Aorta (tissue), 5 donors: Measurements from ENCODE around the gene PRKCB. TPM values are rescaled to one million over a fixed set of nuclear protein-coding genes. Genes with fewer than 3 reads are reported as not detected.

Experiments used
- ATAC-seq: fragments of 200-7000 bp; cut with Tn5 transposase; one replicate; pipeline ENCODE4 v1.9.1; 2022; ENCODE audit warnings: moderate library complexity; ENCODE audit not compliant: low FRiP score
- DNase-seq, 2 donors: peaks; one replicate each; pipeline ENCODE4 v3.0.0-alpha.2; 2020
- H3K27ac ChIP-seq, 2 donors: one replicate each; pipeline ENCODE4 v1.5.1; 2013; ENCODE audit warnings: low read length in 2 of 2, mild to moderate bottlenecking in 2 of 2, moderate library complexity in 2 of 2, control low read depth in 1 of 2, inconsistent platforms in 1 of 2, low read depth in 1 of 2
- H3K27me3 ChIP-seq, 2 donors: one replicate each; pipeline ENCODE4 v1.6.1; 2013; ENCODE audit warnings: control low read depth in 1 of 2, low read length in 1 of 2, mild to moderate bottlenecking in 1 of 2, moderate library complexity in 1 of 2; ENCODE audit not compliant: insufficient read depth in 2 of 2, control insufficient read depth in 1 of 2
- H3K36me3 ChIP-seq, 2 donors: one replicate each; pipeline ENCODE4 v1.6.1; 2013; ENCODE audit warnings: control low read depth in 1 of 2, low read length in 1 of 2, mild to moderate bottlenecking in 1 of 2; ENCODE audit not compliant: insufficient read depth in 2 of 2, control insufficient read depth in 1 of 2
- H3K4me1 ChIP-seq, 2 donors: one replicate each; pipeline ENCODE4 v1.6.1; 2013; ENCODE audit warnings: low read length in 2 of 2, control low read depth in 1 of 2, mild to moderate bottlenecking in 1 of 2, moderate library complexity in 1 of 2; ENCODE audit not compliant: insufficient read depth in 2 of 2, control insufficient read depth in 1 of 2
- H3K4me3 ChIP-seq, 2 donors: one replicate each; pipeline ENCODE4 v1.5.1; 2013; ENCODE audit warnings: low read length in 2 of 2, control low read depth in 1 of 2, mild to moderate bottlenecking in 1 of 2
- H3K9me3 ChIP-seq: one replicate; pipeline ENCODE4 v1.6.1; 2013; ENCODE audit warnings: mild to moderate bottlenecking, low read length; ENCODE audit not compliant: control insufficient read depth
- WGBS, 2 donors: extraction: QIAGEN DNeasy Blood & Tissue Kit; methylation state at CpG; one replicate each; pipeline ENCODE4 v1.1.7; 2013; 5-methylcytosine and 5-hydroxymethylcytosine counted together
- intact Hi-C, 2 donors: fragments of 100-400 bp; cut with DNase I; formaldehyde crosslinking; loops; one replicate each; pipeline versions ENCODE4 v1.14.2 to v1.15.0; 2022
- polyA plus RNA-seq, 2 donors: library from polyadenylated mRNA; stranded (reverse); fragments of 200-250 nt; gene quantifications; one replicate each; pipeline ENCODE4 v1.2.3, GENCODE V29; 2013
- total RNA-seq, 2 donors: library from RNA; stranded (reverse); fragmentation: NEBNext Ultra II Directional; extraction: Animal tissue kit (Norgen Biotek cat#: 25700); gene quantifications; one replicate each; pipeline ENCODE4 v1.2.1, GENCODE V29; 2021
- donor health status: healthy with polysubstance abuse.
- donor health status: Bipolar disorder and iron deficiency.
- donor health status: DM: no; HTN: no; CAD: no.
- donor health status: DM: no; HTN: no; CAD: no.
- donor health status: DM: yes; HTN: yes; CAD: no.

PRKCB gene
- total and polyA plus RNA-seq, 4 donors = 0.28 to 16.7 (median 5.4) TPM

DNA sequence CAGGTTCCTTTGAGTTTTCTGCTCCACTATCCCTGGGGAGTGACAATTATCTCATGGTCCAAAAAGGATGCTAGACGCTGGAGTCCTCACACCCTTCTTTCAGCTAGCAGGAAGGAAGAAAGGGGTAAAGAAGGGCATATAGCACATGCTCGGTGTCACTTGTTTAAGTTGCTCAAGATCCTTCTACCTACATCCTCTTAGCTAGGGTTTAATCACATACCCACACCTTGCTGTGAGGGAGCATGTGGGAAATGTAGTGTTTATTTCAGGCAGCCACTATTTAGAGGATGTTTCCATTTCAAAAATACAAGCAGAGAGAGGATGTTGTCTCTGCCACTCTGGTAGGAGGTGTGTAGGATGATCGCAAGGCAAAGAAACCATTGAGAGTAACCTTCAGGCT is 4.5 kb downstream of the PRKCB start:
- intact Hi-C loops = no loop called here
- WGBS, 2 donors = 74% methylated on average over 3 of the region's 3 CpGs
- ATAC-seq = no peak

GRCh38 chr16:23842137-23842600 is 6.4 kb downstream of the PRKCB start:
- no peaks in the 10 kb centered on the region for H3K4me1 ChIP-seq
- no peak for DNase-seq
- WGBS, 2 donors = 85 to 88% methylated on average over 3 of the region's 3 CpGs
- no peak for ATAC-seq
- intact Hi-C loops = no loop called here
- H3K9me3 ChIP-seq = no peaks in the 10 kb centered on the region
- no peak overlapping the region for H3K27ac ChIP-seq
- H3K36me3 ChIP-seq = no peaks in the 10 kb centered on the region
- H3K4me3 ChIP-seq = no peak overlapping the region
- H3K27me3 ChIP-seq = no peaks in the 10 kb centered on the region

More for the DNA sequence above, 4.5 kb downstream of the PRKCB start:
- DNase-seq = no peak
- H3K4me3 ChIP-seq = no peak overlapping the region
- H3K4me1 ChIP-seq = no peaks in the 10 kb centered on the region
- H3K27me3 ChIP-seq = no peaks in the 10 kb centered on the region
- H3K27ac ChIP-seq = no peak overlapping the region
- no peaks in the 10 kb centered on the region for H3K9me3 ChIP-seq
- no peaks in the 10 kb centered on the region for H3K36me3 ChIP-seq

DNA sequence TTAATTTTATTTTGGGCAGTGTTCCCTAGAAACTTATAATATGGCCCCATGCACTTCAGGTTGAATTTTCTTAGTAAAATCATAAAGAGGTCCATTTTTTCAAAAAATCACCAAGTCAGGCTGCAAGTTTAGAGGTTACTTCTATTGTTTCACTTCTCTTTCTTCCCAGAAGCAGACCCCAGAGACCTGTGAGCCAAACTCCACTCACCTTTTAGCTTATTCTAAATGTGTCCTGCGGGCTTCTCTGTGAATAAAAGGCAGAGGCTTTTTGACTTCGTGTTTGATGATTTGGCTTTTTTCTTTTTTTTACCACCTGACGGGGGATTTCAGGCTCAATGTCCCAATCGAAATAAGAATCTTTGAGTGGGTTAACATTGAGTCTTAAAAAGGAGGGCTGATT is 7.4 kb downstream of the PRKCB start:
- Histone ChIP-seq H3K4me1 (no peaks in the 10 kb centered on the region), H3K36me3 (no peaks in the 10 kb centered on the region), H3K9me3 (no peaks in the 10 kb centered on the region), H3K27me3 (no peaks in the 10 kb centered on the region), H3K4me3 (no peak overlapping the region), H3K27ac (no peak overlapping the region)
- 60 to 68% methylated on average over 4 of the region's 4 CpGs for WGBS, 2 donors
- no peak for ATAC-seq
- no peak for DNase-seq
- intact Hi-C loops = no loop called here

- H3K4me1 ChIP-seq = no peaks in the 10 kb centered on the region
- no peaks in the 10 kb centered on the region for H3K36me3 ChIP-seq
- H3K4me3 ChIP-seq = no peak overlapping the region
- ATAC-seq (no peak), DNase-seq (no peak)
- intact Hi-C loops = no loop called here
- no peaks in the 10 kb centered on the region for H3K9me3 ChIP-seq
- WGBS, 2 donors = 41 to 53% methylated on average over 3 of the region's 3 CpGs
- no peak overlapping the region for H3K27ac ChIP-seq
- no peaks in the 10 kb centered on the region for H3K27me3 ChIP-seq
These were observed 11.5 kb downstream of the PRKCB start for GRCh38 chr16:23847251-23847650.

DNA sequence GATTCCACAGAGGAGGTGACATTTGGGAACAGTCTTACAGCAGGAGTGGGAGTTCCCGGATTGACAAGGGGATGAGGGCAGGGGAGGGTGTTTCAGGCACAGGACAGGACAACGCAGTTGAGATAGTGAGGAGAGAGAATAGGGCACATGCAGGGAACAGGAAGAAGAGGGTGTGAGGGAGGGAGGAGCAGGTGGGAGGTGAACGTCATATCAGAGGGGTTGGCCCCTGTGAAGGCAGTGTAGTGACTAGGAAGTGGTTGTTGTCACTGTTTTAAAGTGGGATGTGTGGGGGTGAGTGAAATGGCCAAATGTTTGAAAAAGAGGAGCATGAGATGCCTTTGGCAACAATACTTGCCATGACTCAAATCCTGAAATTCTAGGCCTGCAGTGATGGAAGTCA is 12.2 kb downstream of the PRKCB start:
- ATAC-seq (no peak), DNase-seq (no peak)
- no peaks in the 10 kb centered on the region for H3K27me3 ChIP-seq
- H3K4me1 ChIP-seq = no peaks in the 10 kb centered on the region
- H3K9me3 ChIP-seq = no peaks in the 10 kb centered on the region
- no peak overlapping the region for H3K27ac ChIP-seq
- H3K4me3 ChIP-seq = no peak overlapping the region
- 62 to 65% methylated on average over 3 of the region's 3 CpGs for WGBS, 2 donors
- H3K36me3 ChIP-seq = no peaks in the 10 kb centered on the region
- intact Hi-C loops = no loop called here

DNA sequence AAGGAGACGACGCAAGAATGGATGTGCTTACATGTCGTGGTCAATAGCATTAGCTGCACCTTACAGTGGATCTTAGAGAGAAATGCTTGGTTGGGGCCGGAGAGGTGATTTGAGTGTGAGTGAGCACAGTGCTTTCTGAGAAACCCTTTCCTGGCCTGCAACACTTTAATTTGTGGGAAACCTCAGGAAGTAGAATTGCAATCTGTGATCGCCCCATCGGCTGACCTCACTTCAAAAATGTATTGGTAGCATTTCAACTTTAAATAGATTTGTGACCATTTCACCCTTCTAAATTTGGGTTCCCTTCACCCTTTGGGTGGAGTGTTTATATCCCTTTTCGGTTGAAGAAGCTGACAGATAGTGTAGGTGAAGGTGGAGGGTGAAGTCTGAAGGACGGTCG is 13.2 kb downstream of the PRKCB start:
- 68 to 75% methylated on average over 9 of the region's 9 CpGs for WGBS, 2 donors
- H3K27me3 ChIP-seq = no peaks in the 10 kb centered on the region
- H3K4me3 ChIP-seq = no peak overlapping the region
- intact Hi-C loops = no loop called here
- no peak overlapping the region for H3K27ac ChIP-seq
- H3K36me3 ChIP-seq = no peaks in the 10 kb centered on the region
- H3K9me3 ChIP-seq = no peaks in the 10 kb centered on the region
- no peaks in the 10 kb centered on the region for H3K4me1 ChIP-seq
- no peak for DNase-seq
- no peak for ATAC-seq

DNA sequence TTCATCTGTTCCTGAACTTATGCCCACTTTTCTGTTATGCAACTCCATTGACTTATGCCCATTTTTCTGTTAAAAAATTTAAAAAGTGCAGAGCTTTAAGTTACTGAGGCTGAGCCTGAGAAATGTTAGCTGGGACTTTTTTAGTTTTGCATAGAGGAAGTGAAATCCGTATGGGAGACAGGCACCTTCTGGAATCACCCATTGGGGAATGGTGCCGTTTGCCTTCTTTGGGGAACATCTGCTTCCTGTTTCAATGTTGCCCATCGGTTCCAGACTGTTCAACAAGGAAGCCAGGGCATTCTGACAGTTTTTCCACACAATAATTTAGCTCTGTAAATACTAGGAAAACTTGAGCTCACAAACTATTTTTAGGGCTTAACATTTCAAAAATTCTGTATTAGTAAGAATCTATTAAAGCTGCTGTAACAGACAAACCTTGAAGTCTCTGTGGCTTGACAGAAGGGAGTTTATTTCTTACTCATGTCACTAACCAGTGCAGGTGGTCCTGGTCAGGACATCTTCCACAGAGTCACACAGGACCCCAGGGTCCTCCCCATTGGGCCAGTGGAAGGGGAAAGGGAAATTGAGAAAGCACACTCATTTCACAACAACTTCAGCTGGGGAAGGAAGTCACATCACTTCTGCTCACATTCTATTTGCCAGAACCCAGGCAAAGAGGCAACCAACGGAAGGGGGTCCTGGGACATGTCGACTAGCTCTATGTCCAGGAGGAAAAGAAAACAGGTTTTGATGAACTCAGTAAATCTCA is 17.2 kb downstream of the PRKCB start:
- no peak for ATAC-seq
- Histone ChIP-seq H3K36me3 (no peaks in the 10 kb centered on the region), H3K4me1 (no peaks in the 10 kb centered on the region), H3K9me3 (peaks cover 4% of the 10 kb centered on the region), H3K27ac (no peak overlapping the region), H3K4me3 (no peak overlapping the region), H3K27me3 (peaks cover 0 to 3% of the 10 kb centered on the region in 2 donors)
- WGBS, 2 donors = 42 to 53% methylated on average over 5 of the region's 5 CpGs
- intact Hi-C loops = no loop called here
- DNase-seq = no peak

DNA sequence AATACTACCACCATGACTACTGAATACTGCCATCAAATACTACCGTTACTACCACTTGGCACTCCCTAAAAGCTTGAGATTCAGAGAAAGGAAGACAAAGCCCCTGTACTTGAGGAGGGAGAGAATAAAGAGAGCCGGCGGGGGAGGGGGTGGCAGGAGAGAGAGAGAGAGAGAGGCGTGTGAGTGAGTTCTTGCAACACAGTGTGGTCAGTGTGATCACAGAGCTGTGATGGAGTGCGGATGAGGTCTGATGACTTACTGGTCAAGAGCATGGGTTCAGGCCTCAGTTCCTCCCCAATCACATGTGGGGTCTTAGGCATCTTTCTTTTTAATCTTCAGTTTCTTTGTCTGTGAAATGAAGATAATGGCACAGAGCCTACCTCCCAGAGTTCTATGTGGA is 19.2 kb downstream of the PRKCB start:
- Histone ChIP-seq H3K4me1 (no peaks in the 10 kb centered on the region), H3K4me3 (no peak overlapping the region), H3K9me3 (peaks cover 4% of the 10 kb centered on the region), H3K27me3 (peaks cover 0 to 3% of the 10 kb centered on the region in 2 donors), H3K27ac (no peak overlapping the region), H3K36me3 (no peaks in the 10 kb centered on the region)
- peak in 1 of 2 donors; percentile 50 for DNase-seq
- intact Hi-C loops = no loop called here
- ATAC-seq = no peak
- 61 to 67% methylated on average over 5 of the region's 5 CpGs for WGBS, 2 donors

DNA sequence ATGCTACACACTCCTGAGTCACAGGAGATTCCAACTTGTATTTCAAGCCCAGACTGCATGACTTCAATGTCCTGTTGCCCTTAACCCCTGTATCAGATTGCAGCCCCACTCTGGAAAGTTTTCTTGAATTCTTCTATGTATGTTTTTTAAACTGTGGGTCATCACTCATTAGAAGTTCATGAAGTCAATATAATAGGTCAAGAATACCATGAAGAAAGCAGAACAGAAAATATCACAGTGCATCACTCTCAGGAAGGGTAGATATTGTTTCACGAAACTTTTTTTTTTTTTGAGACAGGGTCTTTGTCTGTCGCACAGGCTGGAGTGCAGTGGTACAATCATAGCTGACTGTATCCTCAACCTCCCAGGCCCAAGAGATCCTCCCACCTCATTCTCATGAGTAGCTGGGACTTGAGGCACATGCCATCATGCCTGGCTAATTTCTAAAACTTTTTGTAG is 20.5 kb downstream of the PRKCB start:
- WGBS, 2 donors = 79 to 85% methylated on average over 2 of the region's 2 CpGs
- Histone ChIP-seq H3K4me3 (no peak overlapping the region), H3K27ac (no peak overlapping the region), H3K36me3 (no peaks in the 10 kb centered on the region), H3K27me3 (peaks cover 2 to 3% of the 10 kb centered on the region in 2 donors), H3K4me1 (no peaks in the 10 kb centered on the region), H3K9me3 (peaks cover 4% of the 10 kb centered on the region)
- intact Hi-C loops = no loop called here
- ATAC-seq = no peak
- DNase-seq = no peak
